Hematopoietic multipotent progenitor cell treated with erythropoietin and hydrocortisone succinate and interleukin-3 and kit ligand, for 8 days (in vitro differentiated cells): ENCODE data around the gene FNBP1.
A peak's percentile ranks its signal among the peaks of the same experiment; 100 is the strongest.
"Not testable (repeated sequence)": the region's sequence is repeated elsewhere in the genome, so short reads cannot be mapped to it uniquely, and the experiment has no call there.

Experiments
- DNase-seq: peaks from one replicate; pipeline ENCODE4 v3.0.0-alpha.2; 2015

FNBP1 gene

GRCh38 chr9:129910628-129911567, 132.1 kb downstream of the FNBP1 start:
- peak; percentile 98 for DNase-seq

GRCh38 chr9:129909851-129910250, 133.1 kb downstream of the FNBP1 start:
- DNase-seq, result peak; percentile 12

GRCh38 chr9:129908906-129909305, 134.1 kb downstream of the FNBP1 start:
- DNase-seq, result no peak

DNA sequence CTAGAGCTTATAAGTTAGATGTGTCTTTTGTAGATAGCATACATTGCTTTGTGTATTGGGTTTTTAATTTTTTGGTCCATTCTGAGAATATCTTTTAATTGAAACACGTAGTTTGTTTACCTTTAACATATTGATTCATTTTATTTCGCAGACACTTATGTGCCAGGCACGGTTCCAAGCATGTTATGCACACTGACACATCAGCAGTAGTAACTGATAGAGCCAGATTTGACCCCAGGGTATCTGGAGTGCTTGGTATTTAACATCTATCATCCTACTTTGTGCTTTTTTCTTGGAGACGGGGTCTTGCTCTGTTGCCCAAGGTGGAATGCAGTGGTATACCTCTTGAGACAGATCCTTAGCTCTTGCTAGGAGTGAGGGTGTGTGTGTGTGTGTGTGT, 135.8 kb downstream of the FNBP1 start:
- DNase-seq, result no peak

DNA sequence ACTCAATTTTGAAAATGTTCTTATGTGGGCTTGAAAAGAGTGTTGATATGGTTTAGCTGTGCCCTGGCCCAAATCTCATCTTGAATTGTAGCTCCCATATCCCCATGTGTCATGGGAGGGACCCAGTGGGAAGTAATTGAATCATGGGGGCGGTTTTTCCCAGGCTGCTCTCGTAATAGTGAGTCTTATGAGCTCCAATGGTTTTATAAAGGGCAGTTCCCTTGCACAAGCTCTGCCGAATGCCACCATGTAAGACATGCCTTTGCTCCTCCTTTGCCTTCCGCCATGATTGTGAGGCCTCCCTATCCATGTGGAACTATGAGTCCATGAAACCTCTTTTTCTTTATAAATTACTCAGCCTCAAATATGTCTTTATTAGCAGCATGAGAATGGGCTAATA, 136.7 kb downstream of the FNBP1 start:
- no peak for DNase-seq

- DNase-seq, result no peak
Observed at GRCh38 chr9:129904734-129905133, 138.3 kb downstream of the FNBP1 start.

DNA sequence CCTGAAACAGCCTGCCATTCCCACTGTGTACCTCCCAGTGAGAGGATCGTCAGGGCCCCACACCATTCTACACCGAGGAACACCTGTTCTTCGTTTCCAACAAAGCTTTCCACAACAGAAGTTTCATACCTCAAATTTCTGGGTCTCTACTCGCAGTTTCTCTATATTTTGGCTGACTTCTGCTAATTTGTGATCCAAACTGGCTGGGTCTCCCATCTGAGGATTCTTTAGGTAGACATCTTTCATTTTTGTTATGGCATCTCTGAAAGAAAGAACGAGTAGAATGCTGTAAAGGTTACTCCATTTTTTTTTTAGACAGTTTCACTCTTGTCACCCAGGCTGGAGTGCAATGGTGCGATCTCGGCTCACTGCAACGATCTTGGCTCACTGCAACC, 140.3 kb downstream of the FNBP1 start:
- no peak for DNase-seq

DNA sequence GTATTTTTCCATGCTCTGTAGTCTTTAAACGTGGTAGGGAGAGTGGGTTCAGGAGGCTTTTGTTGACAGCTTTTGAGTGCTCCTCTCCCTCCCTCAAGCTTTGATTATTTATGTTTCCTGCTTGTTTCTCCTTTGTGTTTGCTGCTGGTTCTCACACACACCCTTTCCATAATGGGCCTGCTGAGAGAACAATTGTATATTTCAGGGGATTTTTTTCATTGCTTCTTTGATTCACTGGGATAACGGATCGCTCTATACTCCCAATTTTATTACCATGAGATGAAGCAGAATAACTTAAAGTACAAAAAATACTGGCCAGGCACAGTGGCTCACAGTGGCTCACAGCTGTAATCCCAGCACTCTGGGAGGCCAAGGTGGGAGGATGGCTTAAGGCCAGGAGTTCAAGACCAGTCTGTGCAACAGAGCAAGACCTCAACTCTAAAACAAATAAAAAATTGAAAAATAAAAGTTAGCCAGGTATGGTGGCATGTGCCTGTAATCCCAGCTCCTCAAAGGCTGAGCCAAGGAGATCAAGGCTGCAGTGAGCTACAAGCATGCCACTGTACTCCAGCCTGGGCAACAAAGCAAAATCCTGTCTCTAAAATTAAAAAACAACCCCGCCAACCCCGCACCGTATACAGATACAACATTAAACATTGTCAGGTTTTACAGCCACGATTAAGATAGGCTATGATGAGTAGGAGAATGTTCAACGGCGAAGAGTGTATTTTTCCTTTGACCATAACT, 140.8 kb downstream of the FNBP1 start:
- DNase-seq, result no peak

- DNase-seq, result no peak
Observed at GRCh38 chr9:129900263-129901027, 142.5 kb downstream of the FNBP1 start.

GRCh38 chr9:129899620-129900019, 143.4 kb downstream of the FNBP1 start:
- no peak for DNase-seq

DNA sequence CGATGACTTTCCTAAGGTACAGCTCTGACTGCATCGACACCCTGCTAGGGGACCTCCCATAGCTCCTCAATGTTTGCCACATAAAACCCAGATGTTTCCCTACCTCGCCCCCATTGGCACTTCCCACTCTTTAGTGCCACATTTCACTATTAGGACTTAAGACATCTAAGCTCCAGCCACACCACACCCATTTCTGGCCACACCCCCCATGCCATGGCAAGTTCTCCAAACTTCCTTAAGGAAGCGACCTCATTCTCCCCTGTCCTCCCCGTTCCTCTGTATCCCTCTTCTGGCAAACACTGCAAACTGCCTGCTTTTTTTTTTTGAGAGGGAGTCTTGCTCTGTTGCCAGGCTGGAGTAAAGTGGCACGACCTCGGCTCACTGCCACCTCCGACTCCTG, 144.8 kb downstream of the FNBP1 start:
- no peak for DNase-seq

GRCh38 chr9:129897263-129897662, 145.7 kb downstream of the FNBP1 start:
- DNase-seq, result no peak

DNA sequence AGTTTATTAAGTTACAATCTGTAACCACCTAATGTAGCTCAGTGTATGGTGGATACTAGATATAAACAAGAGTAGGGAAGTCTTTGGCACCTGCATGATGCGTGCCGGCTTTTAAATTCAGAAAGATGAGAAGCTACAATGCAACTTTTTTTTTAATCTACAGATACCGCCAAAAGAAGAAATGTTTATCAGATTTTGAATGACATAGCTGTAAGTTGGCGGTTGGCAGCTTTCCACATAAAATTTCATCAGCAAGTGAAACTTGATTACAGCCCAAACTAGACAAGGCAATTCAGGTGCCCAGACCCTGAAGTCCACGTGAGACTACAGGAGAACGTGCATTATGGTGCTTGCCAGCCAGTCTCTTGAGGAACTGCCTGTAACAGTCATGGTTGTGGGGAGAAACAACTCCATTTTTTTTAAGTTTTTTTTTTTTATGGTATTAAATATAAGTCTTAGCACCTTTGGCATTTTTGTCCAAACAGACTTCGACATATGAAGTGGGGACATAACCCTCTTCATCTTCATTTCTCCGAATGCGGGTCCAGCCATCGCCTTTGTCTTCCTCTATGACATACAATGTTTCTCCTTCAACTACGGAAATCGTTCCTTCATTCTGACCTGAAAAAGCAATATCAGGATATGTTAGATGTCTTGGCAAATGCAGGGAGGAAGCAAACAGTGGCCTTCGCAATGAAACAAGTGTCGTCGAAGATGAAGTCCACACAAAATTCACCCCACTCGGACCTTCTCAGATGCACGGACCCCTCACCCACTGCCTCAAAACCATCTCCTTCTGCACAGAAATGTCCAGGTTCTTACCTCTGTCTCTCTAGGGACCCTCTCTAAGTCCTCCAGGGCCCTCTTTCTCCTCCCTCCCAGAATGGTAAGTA, 147.4 kb downstream of the FNBP1 start:
- DNase-seq, result peak; percentile 73

DNA sequence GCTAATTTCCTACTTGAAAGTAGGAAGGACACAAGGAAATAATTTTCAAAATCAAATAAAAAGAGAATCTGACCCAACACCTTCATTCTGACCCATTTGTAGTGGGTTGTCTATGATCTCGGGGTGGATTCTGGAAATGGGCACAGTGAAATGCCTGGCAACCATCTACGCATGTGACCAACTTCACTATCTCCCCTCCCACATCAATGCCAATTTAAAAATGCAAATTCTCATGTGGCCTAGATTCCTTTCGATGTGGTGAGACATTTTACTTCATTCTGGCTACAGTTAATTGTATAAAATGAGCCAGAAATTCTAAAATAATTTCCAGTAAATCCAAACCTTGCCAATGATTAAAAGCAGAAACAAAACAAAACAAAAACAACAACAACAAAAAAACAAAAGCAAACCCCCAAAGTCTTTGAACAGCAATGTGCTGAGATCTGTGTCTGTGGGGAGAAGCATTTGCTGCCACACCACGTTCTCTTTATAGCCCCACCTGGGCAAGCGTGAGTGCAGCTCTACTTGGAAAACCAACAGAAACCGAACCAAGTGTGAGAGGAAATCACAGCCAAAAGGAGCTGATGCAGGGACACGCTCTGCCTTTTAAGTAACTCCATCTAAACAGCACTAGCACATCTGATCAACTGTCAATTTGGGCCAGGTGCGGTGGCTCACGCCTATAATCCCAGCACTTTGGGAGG, 148.7 kb downstream of the FNBP1 start:
- no peak for DNase-seq

DNA sequence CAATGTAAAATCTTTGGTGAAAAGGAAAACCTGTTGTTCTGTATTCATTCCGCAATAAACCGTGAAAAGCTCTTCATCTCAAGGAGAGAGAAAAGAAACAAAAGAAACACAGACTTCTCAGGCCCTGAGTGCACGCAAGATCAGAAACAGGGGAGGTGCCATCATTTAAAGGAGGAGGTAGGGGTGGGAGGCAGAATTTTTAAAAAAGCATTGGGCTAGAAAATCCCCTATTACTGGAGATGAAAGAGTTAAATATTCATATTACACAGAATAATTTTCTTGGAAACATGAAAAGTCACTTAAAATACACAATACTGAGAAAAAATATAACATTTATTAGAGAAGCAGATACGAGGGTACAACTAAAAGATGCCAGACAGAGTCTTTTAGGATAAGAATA, 151.4 kb downstream of the FNBP1 start:
- DNase-seq, result no peak

DNA sequence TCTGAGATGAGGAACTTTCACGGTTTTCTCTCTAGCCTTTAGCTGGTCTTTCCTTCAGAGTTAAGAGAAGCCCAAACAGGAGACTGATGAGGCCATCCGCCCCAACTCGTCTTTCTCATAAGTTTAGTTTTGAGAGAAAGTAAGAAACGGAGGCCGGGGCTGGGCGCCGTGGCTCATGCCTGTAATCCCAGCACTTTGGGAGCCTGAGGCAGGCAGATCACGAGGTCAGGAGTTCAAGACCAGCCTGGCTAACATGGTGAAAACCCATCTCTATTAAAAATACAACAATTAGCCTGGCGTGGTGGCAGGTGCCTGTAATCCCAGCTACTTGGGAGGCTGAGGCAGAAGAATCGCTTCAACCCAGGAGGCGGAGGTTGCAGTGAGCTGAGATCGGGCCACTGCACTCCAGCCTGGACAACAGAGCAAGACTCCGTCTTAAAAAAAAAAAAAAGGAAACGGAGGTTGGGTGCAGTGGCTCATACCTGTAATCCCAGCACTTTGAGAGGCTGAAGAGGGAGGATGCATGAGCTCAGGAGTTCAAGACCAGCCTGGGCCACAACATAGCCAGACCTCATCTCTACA, 152.2 kb downstream of the FNBP1 start:
- not testable (repeated sequence) for DNase-seq

GRCh38 chr9:129889941-129890717, 152.9 kb downstream of the FNBP1 start:
- DNase-seq, result peak; percentile 54

DNA sequence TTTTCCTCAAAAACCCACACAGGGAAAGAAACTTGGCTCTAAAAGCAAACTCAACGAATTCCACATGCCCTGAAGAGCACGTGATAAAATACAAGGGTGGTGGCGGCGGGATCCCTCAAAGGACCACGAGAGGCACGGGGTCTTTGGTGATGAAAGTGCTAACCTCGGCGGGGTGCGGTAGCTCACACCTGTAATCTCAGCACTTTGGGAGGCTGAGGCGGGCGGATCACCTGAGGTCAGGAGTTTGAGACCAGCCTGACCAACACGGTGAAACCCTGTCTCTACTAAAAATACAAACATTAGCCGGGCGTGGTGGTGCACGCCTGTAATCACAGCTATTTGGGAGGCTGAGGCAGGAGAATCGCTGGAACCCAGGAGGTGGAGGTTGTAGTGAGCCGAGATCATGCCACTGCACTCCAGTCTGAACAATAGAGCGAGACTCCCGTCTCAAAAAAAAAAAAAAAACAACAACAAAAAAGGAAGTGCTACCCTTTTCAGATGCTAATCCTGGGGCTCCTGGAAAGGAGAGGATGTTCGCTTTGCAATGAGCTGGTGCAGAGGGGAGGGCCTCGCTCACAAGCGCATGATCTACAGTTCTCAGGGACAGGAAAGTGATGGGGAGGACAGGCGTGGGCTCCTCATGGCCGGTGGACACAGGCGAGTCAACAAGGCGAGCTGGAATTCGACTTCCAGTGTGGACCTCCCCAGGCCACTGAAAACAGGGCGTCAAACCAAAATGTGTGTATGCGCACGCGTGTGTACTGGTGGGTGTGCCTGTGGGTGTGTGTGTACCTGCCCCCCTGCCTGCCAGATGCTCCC, 153.7 kb downstream of the FNBP1 start:
- DNase-seq, result no peak
